Common myeloid progenitor, CD34-positive (primary cell): Measurements from ENCODE around the gene FHIT.
A peak's percentile ranks its signal among the peaks of the same experiment; 100 is the strongest.

Source experiments
- CTCF ChIA-PET: fragments of 350-600 bp; sonication (Branson Sonifier 250); formaldehyde crosslinking; loops from one replicate; lab custom pipeline; 2021; ENCODE audit warnings: antibody characterized with exemption; lab: Charles Lee
- POLR2A ChIA-PET: fragments of 350-600 bp; sonication (Branson Sonifier 250); formaldehyde crosslinking; loops from one replicate; lab custom pipeline; 2021; ENCODE audit warnings: antibody characterized with exemption; lab: Charles Lee
- DNase-seq, 3 donors: peaks; one replicate each; pipeline versions ENCODE4 v3.0.0 to v3.0.0-alpha.2; 2013
- H3K27ac ChIP-seq, 2 experiments: 1 replicate in 1 of 2; 2 replicates in 1 of 2; pipeline ENCODE4 v1.7.0; 2013; ENCODE audit warnings: inconsistent platforms in 2 of 2, low read length in 2 of 2, mild to moderate bottlenecking in 2 of 2, low read depth in 1 of 2, moderate library complexity in 1 of 2; ENCODE audit not compliant: severe bottlenecking in 2 of 2, insufficient read depth in 1 of 2, poor library complexity in 1 of 2
- H3K27me3 ChIP-seq, 5 experiments: replicated peaks in 2 of 5; 1 replicate in 3 of 5; 2 replicates in 2 of 5; pipeline versions ENCODE4 v1.6.1 to v1.7.0; 2013; ENCODE audit warnings: low read length in 4 of 5, mild to moderate bottlenecking in 2 of 5, moderate library complexity in 2 of 5, inconsistent platforms in 1 of 5; ENCODE audit not compliant: insufficient read depth in 5 of 5, control insufficient read depth in 4 of 5
- H3K36me3 ChIP-seq, 4 experiments: 1 replicate in 2 of 4; 2 replicates in 2 of 4; pipeline versions ENCODE4 v1.6.1 to v1.7.0; 2013; ENCODE audit warnings: low read length in 3 of 4, control low read depth in 1 of 4, mild to moderate bottlenecking in 1 of 4; ENCODE audit not compliant: control insufficient read depth in 4 of 4, insufficient read depth in 4 of 4
- H3K4me1 ChIP-seq, 4 experiments: 1 replicate in 3 of 4; 2 replicates in 1 of 4; pipeline versions ENCODE4 v1.6.1 to v1.7.1; 2013; ENCODE audit warnings: low read length in 3 of 4, mild to moderate bottlenecking in 3 of 4, control low read depth in 1 of 4, inconsistent platforms in 1 of 4, moderate library complexity in 1 of 4; ENCODE audit not compliant: control insufficient read depth in 4 of 4, insufficient read depth in 4 of 4; ENCODE audit errors: control extremely low read depth in 1 of 4
- H3K4me3 ChIP-seq, 7 experiments: 1 replicate in 4 of 7; 2 replicates in 3 of 7; pipeline versions ENCODE4 v1.5.1 to v1.7.0; 2013; ENCODE audit warnings: mild to moderate bottlenecking in 7 of 7, low read length in 6 of 7, moderate library complexity in 6 of 7, inconsistent platforms in 2 of 7, low read depth in 2 of 7, control low read depth in 1 of 7; ENCODE audit not compliant: insufficient read depth in 4 of 7, control insufficient read depth in 1 of 7; ENCODE audit errors: extremely low read depth in 1 of 7
- H3K9me3 ChIP-seq, 5 experiments: 1 replicate in 4 of 5; 2 replicates in 1 of 5; pipeline versions ENCODE4 v1.6.1 to v1.7.1; 2013; ENCODE audit warnings: low read length in 4 of 5, mild to moderate bottlenecking in 2 of 5, inconsistent platforms in 1 of 5, low read depth in 1 of 5, moderate library complexity in 1 of 5; ENCODE audit not compliant: control insufficient read depth in 4 of 5, insufficient read depth in 2 of 5; ENCODE audit errors: control extremely low read depth in 1 of 5
- WGBS: methylation state at CpG from one replicate; pipeline ENCODE4 v1.1.5; 2013; ENCODE audit not compliant: insufficient coverage; 5-methylcytosine and 5-hydroxymethylcytosine counted together

FHIT gene

GRCh38 chr3:59782664-59783063 is 1468.6 kb downstream of the FHIT start:
- POLR2A ChIA-PET: no interaction called here
- H3K27ac ChIP-seq: no peak overlapping the region
- CTCF ChIA-PET: no interaction called here

DNA sequence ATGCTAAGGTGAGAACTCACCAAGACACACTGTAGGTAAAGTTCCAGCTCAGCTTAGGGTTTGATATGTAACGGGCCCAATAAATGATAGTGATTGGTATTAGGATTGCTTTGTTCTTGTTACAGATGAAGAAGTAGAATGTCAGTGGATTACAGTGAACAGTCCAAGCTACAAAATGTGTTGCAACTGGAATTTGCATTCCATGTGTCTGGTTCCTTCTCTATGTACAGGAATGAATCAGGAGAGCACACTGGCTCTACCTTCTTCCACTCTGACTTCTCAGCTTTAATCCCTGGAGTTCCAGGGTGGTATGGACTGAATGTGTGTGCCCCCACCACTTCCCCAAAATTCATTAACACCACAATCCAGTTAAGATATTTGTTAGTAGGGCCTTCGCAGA is 1471.0 kb downstream of the FHIT start:
- Histone ChIP-seq H3K9me3 (no peaks in the 10 kb centered on the region), H3K36me3 (no peaks in the 10 kb centered on the region), H3K4me3 (no peak overlapping the region), H3K27ac (no peak overlapping the region), H3K27me3 (no peaks in the 10 kb centered on the region), H3K4me1 (peaks cover 2 to 28% (median 15%) of the 10 kb centered on the region in 4 experiments)
- WGBS: 100% methylated on average over 2 of the region's 2 CpGs
- DNase-seq: no peak
- ChIA-PET POLR2A (no interaction called here), CTCF (interaction anchor here (1.6 kb wide), 1 partner anchor 13 kb away, joined by 5 read pairs; no protein-coding TSS in a partner anchor)

More at GRCh38 chr3:59782664-59783063, 1468.6 kb downstream of the FHIT start:
- DNase-seq: no peak
- Histone ChIP-seq H3K36me3 (no peaks in the 10 kb centered on the region), H3K4me3 (no peak overlapping the region), H3K27me3 (no peaks in the 10 kb centered on the region), H3K4me1 (peaks cover 2 to 21% (median 9%) of the 10 kb centered on the region in 4 experiments), H3K9me3 (peaks cover 0 to 1% (median 0%) of the 10 kb centered on the region in 5 experiments)

- H3K4me1 ChIP-seq: peaks cover 2 to 26% (median 15%) of the 10 kb centered on the region in 4 experiments
- no peak for DNase-seq
- ChIA-PET CTCF (no interaction called here), POLR2A (no interaction called here)
- H3K36me3 ChIP-seq: no peaks in the 10 kb centered on the region
- H3K27ac ChIP-seq: no peak overlapping the region
- H3K9me3 ChIP-seq: no peaks in the 10 kb centered on the region
- WGBS: 90% methylated on average over 2 of the region's 3 CpGs
- H3K4me3 ChIP-seq: no peak overlapping the region
- H3K27me3 ChIP-seq: no peaks in the 10 kb centered on the region
These were observed 1472.0 kb downstream of the FHIT start for GRCh38 chr3:59779260-59779659.

DNA sequence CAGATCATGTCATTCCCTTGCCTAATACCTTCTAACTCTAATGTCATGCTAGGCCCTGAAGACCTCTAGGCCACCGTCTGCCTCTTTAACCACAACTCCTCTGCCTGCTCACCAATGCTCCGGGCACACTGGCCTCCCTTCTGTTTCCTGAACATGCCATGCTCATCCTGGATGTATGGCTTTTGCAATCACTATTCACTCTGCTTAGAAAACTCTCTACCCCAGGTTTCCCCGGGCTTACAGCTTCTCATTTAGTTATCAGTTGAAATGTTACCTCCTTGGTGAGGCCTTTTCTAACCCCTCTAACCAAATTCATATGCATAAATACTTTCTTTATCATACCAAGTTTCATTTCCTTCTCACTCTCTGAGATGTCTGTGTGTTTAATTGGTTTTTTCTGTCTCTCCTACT is 1473.6 kb downstream of the FHIT start:
- Histone ChIP-seq H3K36me3 (no peaks in the 10 kb centered on the region), H3K27ac (no peak overlapping the region), H3K27me3 (no peaks in the 10 kb centered on the region), H3K4me3 (no peak overlapping the region), H3K9me3 (no peaks in the 10 kb centered on the region), H3K4me1 (peaks cover 2 to 35% (median 23%) of the 10 kb centered on the region in 4 experiments)
- peak; percentile 20 to 92 (median 90) for DNase-seq
- ChIA-PET POLR2A (no interaction called here), CTCF (interaction anchor here (0.7 to 0.8 kb wide), 2 partner anchors 18 to 32 kb away, joined by 3 read pairs; no protein-coding TSS in a partner anchor)
- 6% methylated on average over 3 of the region's 3 CpGs for WGBS

- 90% methylated on average over 7 of the region's 7 CpGs for WGBS
- CTCF ChIA-PET: interaction anchor here (0.7 to 0.8 kb wide), 2 partner anchors 33 to 34 kb away, joined by 3 read pairs; no protein-coding TSS in a partner anchor
- POLR2A ChIA-PET: no interaction called here
These were observed 1474.2 kb downstream of the FHIT start for GRCh38 chr3:59777066-59777465.

GRCh38 chr3:59775761-59776325 is 1475.4 kb downstream of the FHIT start:
- no peaks in the 10 kb centered on the region for H3K36me3 ChIP-seq
- no peaks in the 10 kb centered on the region for H3K27me3 ChIP-seq
- no peak overlapping the region for H3K27ac ChIP-seq
- CTCF ChIA-PET: no interaction called here
- H3K4me3 ChIP-seq: no peak overlapping the region
- 68% methylated on average over 6 of the region's 7 CpGs for WGBS
- DNase-seq: no peak
- H3K4me1 ChIP-seq: peaks cover 6 to 52% (median 37%) of the 10 kb centered on the region in 4 experiments
- no peaks in the 10 kb centered on the region for H3K9me3 ChIP-seq
- POLR2A ChIA-PET: no interaction called here

More at GRCh38 chr3:59777066-59777465, 1474.2 kb downstream of the FHIT start:
- peaks cover 4 to 41% (median 29%) of the 10 kb centered on the region in 4 experiments for H3K4me1 ChIP-seq
- H3K36me3 ChIP-seq: no peaks in the 10 kb centered on the region
- H3K27me3 ChIP-seq: no peaks in the 10 kb centered on the region
- no peaks in the 10 kb centered on the region for H3K9me3 ChIP-seq
- no peak overlapping the region for H3K27ac ChIP-seq
- no peak for DNase-seq
- no peak overlapping the region for H3K4me3 ChIP-seq

- 90% methylated on average over 3 of the region's 6 CpGs for WGBS
- peaks cover 6 to 57% (median 37%) of the 10 kb centered on the region in 4 experiments for H3K4me1 ChIP-seq
- CTCF ChIA-PET: no interaction called here
These were observed 1476.1 kb downstream of the FHIT start for GRCh38 chr3:59775106-59775505.

More at GRCh38 chr3:59775106-59775505, 1476.1 kb downstream of the FHIT start:
- no peaks in the 10 kb centered on the region for H3K9me3 ChIP-seq
- no peak overlapping the region for H3K27ac ChIP-seq
- DNase-seq: no peak
- POLR2A ChIA-PET: no interaction called here
- no peaks in the 10 kb centered on the region for H3K36me3 ChIP-seq
- H3K4me3 ChIP-seq: no peak overlapping the region
- no peaks in the 10 kb centered on the region for H3K27me3 ChIP-seq
